SK-N-SH treated with all-trans-retinoic acid at 6 μM for 48 hours (cell line): ENCODE measurements around the gene KLHL3.
A peak's percentile ranks its signal among the peaks of the same experiment; 100 is the strongest.

Experiments
- ATAC-seq: fragments of 200-7000 bp; cut with Tn5 transposase; 3 replicates; pipeline ENCODE4 v1.9.1; 2020; ENCODE audit warnings: mild to moderate bottlenecking, moderate library complexity
- BACH2 ChIP-seq: fragments of 250-450 bp; sonication (Bioruptor Pico); IDR thresholded peaks from 2 replicates; pipeline ENCODE4 v1.9.0; 2021; ENCODE audit warnings: mild to moderate bottlenecking, borderline replicate concordance
- CREB5 ChIP-seq: fragments of 250-450 bp; sonication (Bioruptor Pico); IDR thresholded peaks from 2 replicates; pipeline ENCODE4 v1.5.1; 2020; ENCODE audit warnings: low read depth, mild to moderate bottlenecking, moderate library complexity
- CSDC2 ChIP-seq: fragments of 250-450 bp; sonication (Bioruptor Pico); IDR thresholded peaks from 2 replicates; pipeline ENCODE4 v1.5.0; 2020; ENCODE audit warnings: mild to moderate bottlenecking, moderate library complexity
- ESRRG ChIP-seq: fragments of 250-450 bp; sonication (Bioruptor Pico); IDR thresholded peaks from 2 replicates; pipeline ENCODE4 v1.6.1; 2021; ENCODE audit warnings: mild to moderate bottlenecking
- GLIS3 ChIP-seq: fragments of 250-450 bp; sonication (Bioruptor Pico); IDR thresholded peaks from 2 replicates; pipeline ENCODE4 v1.5.0; 2020; ENCODE audit warnings: mild to moderate bottlenecking, moderate library complexity
- ISL1 ChIP-seq: fragments of 250-450 bp; sonication (Bioruptor Pico); IDR thresholded peaks from 2 replicates; pipeline ENCODE4 v2.1.2; 2022; ENCODE audit warnings: mild to moderate bottlenecking, moderate library complexity
- PATZ1 ChIP-seq: fragments of 250-450 bp; sonication (Bioruptor Pico); IDR thresholded peaks from 2 replicates; pipeline ENCODE4 v1.8.0; 2020; ENCODE audit warnings: mild to moderate bottlenecking, moderate library complexity, borderline replicate concordance
- POU6F1 ChIP-seq: fragments of 250-450 bp; sonication (Bioruptor Pico); IDR thresholded peaks from 2 replicates; pipeline ENCODE4 v1.8.0; 2021; ENCODE audit warnings: low read depth, mild to moderate bottlenecking, moderate library complexity, borderline replicate concordance
- PPARA ChIP-seq: fragments of 250-450 bp; sonication (Bioruptor Pico); IDR thresholded peaks from 2 replicates; pipeline ENCODE4 v1.5.0; 2020; ENCODE audit warnings: mild to moderate bottlenecking, borderline replicate concordance
- RARB ChIP-seq: fragments of 250-450 bp; sonication (Bioruptor Pico); IDR thresholded peaks from 2 replicates; pipeline ENCODE4 v1.8.0; 2021; ENCODE audit warnings: mild to moderate bottlenecking, moderate library complexity
- SNAI2 ChIP-seq: fragments of 250-450 bp; sonication (Bioruptor Pico); IDR thresholded peaks from 2 replicates; pipeline ENCODE4 v1.5.0; 2020; ENCODE audit warnings: mild to moderate bottlenecking, moderate library complexity
- TCF4 ChIP-seq: fragments of 250-450 bp; sonication (Bioruptor Pico); IDR thresholded peaks from 2 replicates; pipeline ENCODE4 v1.8.0; 2021; ENCODE audit warnings: mild to moderate bottlenecking, moderate library complexity, borderline replicate concordance
- TOX ChIP-seq: fragments of 250-450 bp; sonication (Bioruptor Pico); IDR thresholded peaks from 2 replicates; pipeline ENCODE4 v1.8.0; 2021; ENCODE audit warnings: mild to moderate bottlenecking, moderate library complexity, borderline replicate concordance
- TSHZ2 ChIP-seq: fragments of 250-450 bp; sonication (Bioruptor Pico); IDR thresholded peaks from 2 replicates; pipeline ENCODE4 v1.5.0; 2020; ENCODE audit warnings: mild to moderate bottlenecking, moderate library complexity
- ZC3H10 ChIP-seq: fragments of 250-450 bp; sonication (Bioruptor Pico); IDR thresholded peaks from 2 replicates; pipeline ENCODE4 v1.5.1; 2021; ENCODE audit warnings: mild to moderate bottlenecking, moderate library complexity
- ZFP3 ChIP-seq: fragments of 250-450 bp; sonication (Bioruptor Pico); IDR thresholded peaks from 2 replicates; pipeline ENCODE4 v1.5.0; 2020; ENCODE audit warnings: mild to moderate bottlenecking, moderate library complexity
- ZFP30 ChIP-seq: fragments of 450-650 bp; formaldehyde crosslinking; IDR thresholded peaks from 2 replicates; pipeline ENCODE4 v1.5.0; 2022; ENCODE audit warnings: mild to moderate bottlenecking, moderate library complexity
- ZNF565 ChIP-seq: fragments of 450-650 bp; formaldehyde crosslinking; conservative IDR thresholded peaks from 2 replicates; pipeline ENCODE4 v1.5.0; 2020; ENCODE audit warnings: low read depth, mild to moderate bottlenecking, moderate library complexity
- ZNF70 ChIP-seq: fragments of 450-650 bp; formaldehyde crosslinking; IDR thresholded peaks from 2 replicates; pipeline ENCODE4 v1.5.0; 2020; ENCODE audit warnings: mild to moderate bottlenecking, moderate library complexity
- ZNF8 ChIP-seq: fragments of 450-650 bp; formaldehyde crosslinking; IDR thresholded peaks from 2 replicates; pipeline ENCODE4 v1.5.0; 2020; ENCODE audit warnings: mild to moderate bottlenecking, moderate library complexity

Gene KLHL3

GRCh38 chr5:137621306-137621705 lies 114.6 kb downstream of the KLHL3 start:
- ATAC-seq = no peak
- TF ChIP-seq ISL1 (CRISPR knock-in tag) (no peak), PPARA (no peak)

- TF ChIP-seq POU6F1 (CRISPR knock-in tag) = no peak
- no peak for TF ChIP-seq ZFP3 (CRISPR knock-in tag)
- no peak for TF ChIP-seq ZFP30 (CRISPR knock-in tag)
- 0 out of 2 replicates have a peak, but pooled peaks have one; percentile 9 for TF ChIP-seq CREB5 (CRISPR knock-in tag)
- TF ChIP-seq ZNF70 (CRISPR knock-in tag) = no peak
- no peak for TF ChIP-seq TOX
- no peak for TF ChIP-seq ESRRG (CRISPR knock-in tag)
- TF ChIP-seq ISL1 (CRISPR knock-in tag) = 0 out of 2 replicates have a peak, but pooled peaks have one; percentile 14
- TF ChIP-seq SNAI2 (CRISPR knock-in tag) = no peak
- TF ChIP-seq TSHZ2 (CRISPR knock-in tag) = peak; percentile 73; the same call in 1 of the 2 replicates
- peak; percentile 89 for TF ChIP-seq ZNF8
- TF ChIP-seq ZNF565 (CRISPR knock-in tag) = no peak
- TF ChIP-seq ZC3H10 (CRISPR knock-in tag) = no peak
- no peak for TF ChIP-seq PATZ1
- no peak for TF ChIP-seq CSDC2 (CRISPR knock-in tag)
- TF ChIP-seq TCF4 (CRISPR knock-in tag) = peak; percentile 92
- peak; percentile 80 for ATAC-seq
These were observed 116.6 kb downstream of the KLHL3 start for GRCh38 chr5:137619191-137619870.

GRCh38 chr5:137618476-137618875 lies 117.4 kb downstream of the KLHL3 start:
- TF ChIP-seq CREB5 (CRISPR knock-in tag) (no peak), RARB (CRISPR knock-in tag) (no peak), PATZ1 (no peak), BACH2 (CRISPR knock-in tag) (no peak), GLIS3 (no peak), POU6F1 (CRISPR knock-in tag) (no peak), TCF4 (CRISPR knock-in tag) (no peak)
- no peak for ATAC-seq
